K562 (cell line): ENCODE results near the gene FDX2.

Experiments used
- EZH2 ChIP-seq: IDR thresholded peaks from 2 replicates; pipeline ENCODE4 v1.6.1; 2012; ENCODE audit warnings: low read depth, mild to moderate bottlenecking, inconsistent platforms, low read length, borderline replicate concordance
- FOXK1 ChIP-seq: sonication (generic); formaldehyde crosslinking; IDR thresholded peaks from 2 replicates; pipeline ENCODE4 v1.8.0; 2022; ENCODE audit warnings: missing genetic modification reagents, mild to moderate bottlenecking, borderline replicate concordance
- HMG20A ChIP-seq: fragments of 450-650 bp; formaldehyde crosslinking; conservative IDR thresholded peaks from 2 replicates; pipeline ENCODE4 v1.4.0; 2020; ENCODE audit warnings: mild to moderate bottlenecking, mixed read lengths
- OTX1 ChIP-seq: fragments of 450-650 bp; formaldehyde crosslinking; IDR thresholded peaks from 2 replicates; pipeline ENCODE4 v1.4.0; 2022; ENCODE audit warnings: mild to moderate bottlenecking
- SMARCA4 ChIP-seq: fragments of 450-650 bp; IDR thresholded peaks from 2 replicates; pipeline ENCODE4 v1.6.1; 2016
- TEAD1 ChIP-seq, 2 experiments: fragments of 450-650 bp in 1 of 2; sonication (generic) in 1 of 2; formaldehyde crosslinking; IDR thresholded peaks; 2 replicates each; pipeline versions ENCODE4 v1.4.0 to v1.8.0; 2020 to 2022; ENCODE audit warnings: mild to moderate bottlenecking in 2 of 2, missing genetic modification reagents in 1 of 2
- ZNF232 ChIP-seq: sonication (generic); formaldehyde crosslinking; IDR thresholded peaks from 2 replicates; pipeline ENCODE4 v1.8.0; 2022; ENCODE audit warnings: mild to moderate bottlenecking, missing genetic modification reagents
- TF ChIP-seq, protein P1 (sequence below), 3 experiments: IDR thresholded peaks in 2 of 3; conservative IDR thresholded peaks in 1 of 3; 2 replicates each; pipeline ENCODE4 v1.5.1; 2011 to 2012; ENCODE audit warnings: low read length in 3 of 3, mild to moderate bottlenecking in 3 of 3, control low read depth in 2 of 3, improper control_type of control experiment in 1 of 3, inconsistent platforms in 1 of 3, low read depth in 1 of 3, mixed read lengths in 1 of 3, moderate library complexity in 1 of 3; ENCODE audit not compliant: insufficient read depth in 2 of 3
- TF ChIP-seq, protein P2 (sequence below): sonication (generic); formaldehyde crosslinking; IDR thresholded peaks from 2 replicates; pipeline ENCODE4 v1.8.1; 2022; ENCODE audit warnings: missing genetic modification reagents

DNA sequence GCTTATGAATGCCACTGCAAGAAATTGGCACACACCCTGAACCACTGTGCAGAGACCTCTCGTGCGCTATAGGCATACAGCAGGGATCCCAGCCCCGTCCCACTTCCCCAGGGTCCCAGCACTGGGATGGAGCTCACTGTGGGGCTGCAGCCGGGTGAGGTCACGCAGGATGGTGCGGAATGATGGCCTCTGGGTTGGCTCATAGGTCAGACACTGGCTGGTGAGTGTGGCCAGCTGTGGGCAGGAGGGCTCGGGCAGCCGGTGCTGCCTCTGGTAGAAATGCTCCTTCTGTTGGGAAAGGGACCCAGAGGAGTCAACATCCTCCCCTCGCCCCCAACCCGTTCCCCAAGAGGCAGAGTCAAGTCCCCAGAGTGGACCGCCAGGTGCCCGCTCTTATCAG is 40.6 kb upstream of the FDX2 start:
- TF ChIP-seq, protein P1, sequence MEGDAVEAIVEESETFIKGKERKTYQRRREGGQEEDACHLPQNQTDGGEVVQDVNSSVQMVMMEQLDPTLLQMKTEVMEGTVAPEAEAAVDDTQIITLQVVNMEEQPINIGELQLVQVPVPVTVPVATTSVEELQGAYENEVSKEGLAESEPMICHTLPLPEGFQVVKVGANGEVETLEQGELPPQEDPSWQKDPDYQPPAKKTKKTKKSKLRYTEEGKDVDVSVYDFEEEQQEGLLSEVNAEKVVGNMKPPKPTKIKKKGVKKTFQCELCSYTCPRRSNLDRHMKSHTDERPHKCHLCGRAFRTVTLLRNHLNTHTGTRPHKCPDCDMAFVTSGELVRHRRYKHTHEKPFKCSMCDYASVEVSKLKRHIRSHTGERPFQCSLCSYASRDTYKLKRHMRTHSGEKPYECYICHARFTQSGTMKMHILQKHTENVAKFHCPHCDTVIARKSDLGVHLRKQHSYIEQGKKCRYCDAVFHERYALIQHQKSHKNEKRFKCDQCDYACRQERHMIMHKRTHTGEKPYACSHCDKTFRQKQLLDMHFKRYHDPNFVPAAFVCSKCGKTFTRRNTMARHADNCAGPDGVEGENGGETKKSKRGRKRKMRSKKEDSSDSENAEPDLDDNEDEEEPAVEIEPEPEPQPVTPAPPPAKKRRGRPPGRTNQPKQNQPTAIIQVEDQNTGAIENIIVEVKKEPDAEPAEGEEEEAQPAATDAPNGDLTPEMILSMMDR (IDR thresholded peaks at IDR 0.05 in 2 of 3, conservative IDR thresholded peaks at IDR 0.05 in 1 of 3; ENCODE audit: insufficient read depth in 2 of 3, low read depth in 1 of 3, low read length in 3 of 3), result no peak
- no peak for TF ChIP-seq EZH2
- TF ChIP-seq OTX1 (CRISPR knock-in tag), result no peak
- no peak for TF ChIP-seq HMG20A (CRISPR knock-in tag)
- TF ChIP-seq, protein P2, sequence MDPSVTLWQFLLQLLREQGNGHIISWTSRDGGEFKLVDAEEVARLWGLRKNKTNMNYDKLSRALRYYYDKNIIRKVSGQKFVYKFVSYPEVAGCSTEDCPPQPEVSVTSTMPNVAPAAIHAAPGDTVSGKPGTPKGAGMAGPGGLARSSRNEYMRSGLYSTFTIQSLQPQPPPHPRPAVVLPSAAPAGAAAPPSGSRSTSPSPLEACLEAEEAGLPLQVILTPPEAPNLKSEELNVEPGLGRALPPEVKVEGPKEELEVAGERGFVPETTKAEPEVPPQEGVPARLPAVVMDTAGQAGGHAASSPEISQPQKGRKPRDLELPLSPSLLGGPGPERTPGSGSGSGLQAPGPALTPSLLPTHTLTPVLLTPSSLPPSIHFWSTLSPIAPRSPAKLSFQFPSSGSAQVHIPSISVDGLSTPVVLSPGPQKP (CRISPR knock-in tag), result no peak
- no peak for TF ChIP-seq ZNF232
- no peak for TF ChIP-seq SMARCA4
- no peak for TF ChIP-seq TEAD1 (CRISPR knock-in tag; IDR thresholded peaks at IDR 0.05)
- no peak for TF ChIP-seq FOXK1 (CRISPR knock-in tag)
